Activated CD4-positive, CD25-positive, alpha-beta regulatory T cell treated with anti-CD3 and anti-CD28 coated beads, Interleukin-2, amount 50 U/mL, for 16 hours (primary cell): ENCODE data around the gene CCDC92.
"Not testable (repeated sequence)": the region's sequence is repeated elsewhere in the genome, so short reads cannot be mapped to it uniquely, and the experiment has no call there.

Experiments used
- DNase-seq: peaks from one replicate; pipeline ENCODE4 v3.0.0-alpha.2; 2020; ENCODE audit warnings: low read depth, low spot score

CCDC92 gene

GRCh38 chr12:123936956-123937706, 35.5 kb downstream of the CCDC92 start:
- no peak for DNase-seq

- no peak for DNase-seq
These were observed 36.2 kb downstream of the CCDC92 start for GRCh38 chr12:123936471-123936870.

- DNase-seq: no peak
These were observed 36.7 kb downstream of the CCDC92 start for GRCh38 chr12:123935956-123936355.

GRCh38 chr12:123934829-123935228, 37.8 kb downstream of the CCDC92 start:
- no peak for DNase-seq

- no peak for DNase-seq
These were observed 38.5 kb downstream of the CCDC92 start for GRCh38 chr12:123934016-123934620.

- DNase-seq: no peak
These were observed 39.4 kb downstream of the CCDC92 start for GRCh38 chr12:123933214-123933613.

- no peak for DNase-seq
These were observed 40.8 kb downstream of the CCDC92 start for GRCh38 chr12:123931686-123932321.

GRCh38 chr12:123929946-123930583, 42.6 kb downstream of the CCDC92 start:
- DNase-seq: no peak

GRCh38 chr12:123928897-123929296, 43.7 kb downstream of the CCDC92 start:
- no peak for DNase-seq

GRCh38 chr12:123928274-123928865, 44.3 kb downstream of the CCDC92 start:
- DNase-seq: no peak

GRCh38 chr12:123924539-123924938, 48.1 kb downstream of the CCDC92 start:
- DNase-seq: no peak

GRCh38 chr12:123923927-123924326, 48.7 kb downstream of the CCDC92 start:
- no peak for DNase-seq

GRCh38 chr12:123923038-123923437, 49.6 kb downstream of the CCDC92 start:
- DNase-seq: no peak

GRCh38 chr12:123919980-123920360, 52.7 kb downstream of the CCDC92 start:
- DNase-seq: no peak

- DNase-seq: no peak
These were observed 55.2 kb downstream of the CCDC92 start for GRCh38 chr12:123917337-123917850.

GRCh38 chr12:123916729-123917128, 55.9 kb downstream of the CCDC92 start:
- no peak for DNase-seq

GRCh38 chr12:123914726-123915333, 57.8 kb downstream of the CCDC92 start:
- no peak for DNase-seq

- no peak for DNase-seq
These were observed 59.9 kb downstream of the CCDC92 start for GRCh38 chr12:123912415-123913380.

- DNase-seq: not testable (repeated sequence)
These were observed 60.8 kb downstream of the CCDC92 start for GRCh38 chr12:123911672-123912409.
